Ascending aorta (tissue), 2 donors: ENCODE results near the gene NUP93. TPM values are rescaled to one million over a fixed set of nuclear protein-coding genes. Genes with fewer than 3 reads are reported as not detected.

Experiments
- DNase-seq, 2 donors: peaks; one replicate each; pipeline ENCODE4 v3.0.0-alpha.2; 2019; ENCODE audit warnings: low spot score in 2 of 2
- H3K27ac ChIP-seq, 2 donors: fragments of 200-600 bp; sonication (generic); one replicate each; pipeline ENCODE4 v1.5.1; 2016 to 2017; ENCODE audit warnings: mild to moderate bottlenecking in 1 of 2
- H3K27me3 ChIP-seq: fragments of 200-600 bp; sonication (generic); one replicate; pipeline ENCODE4 v1.5.1; 2017
- H3K36me3 ChIP-seq, 2 donors: fragments of 200-600 bp; sonication (generic); one replicate each; pipeline ENCODE4 v1.5.1; 2016
- H3K4me1 ChIP-seq, 2 donors: fragments of 200-600 bp; sonication (generic); one replicate each; pipeline ENCODE4 v1.5.1; 2016 to 2017; ENCODE audit warnings: mild to moderate bottlenecking in 1 of 2
- H3K4me3 ChIP-seq, 2 donors: fragments of 200-600 bp; sonication (generic); one replicate each; pipeline ENCODE4 v1.5.1; 2016 to 2017; ENCODE audit warnings: mild to moderate bottlenecking in 1 of 2
- H3K9me3 ChIP-seq, 2 donors: fragments of 200-600 bp; sonication (generic); one replicate each; pipeline ENCODE4 v1.5.1; 2016
- CTCF ChIP-seq, 3 experiments: fragments of 200-600 bp in 2 of 3; fragments of 450-650 bp in 1 of 3; sonication (generic) in 2 of 3; IDR thresholded peaks; one replicate each; pipeline ENCODE4 v1.5.1; 2016 to 2019; ENCODE audit warnings: antibody characterized with exemption in 3 of 3, mild to moderate bottlenecking in 1 of 3, moderate library complexity in 1 of 3
- intact Hi-C: fragments of 100-400 bp; cut with DNase I; formaldehyde crosslinking; loops from one replicate; pipeline ENCODE4 v1.15.1; 2023
- total RNA-seq: library from RNA; depleted of rRNA; stranded (reverse); fragments of >200 nt; gene quantifications from one replicate; pipeline ENCODE4 v1.1.0, GENCODE V29; 2016

The NUP93 gene
- total RNA-seq, 1 donor from 2014 or later: 419 TPM

GRCh38 chr16:56728980-56729734, 772 bp upstream of the NUP93 start:
- TF ChIP-seq CTCF (IDR thresholded peaks at IDR 0.05): peak in 1 of 3 experiments; percentile 4
- H3K36me3 ChIP-seq: no peaks in the 10 kb centered on the region

GRCh38 chr16:56732366-56732765, 2.4 kb downstream of the NUP93 start:
- intact Hi-C loops: no loop called here
- H3K9me3 ChIP-seq: no peaks in the 10 kb centered on the region
- no peak overlapping the region for H3K4me3 ChIP-seq
- no peaks in the 10 kb centered on the region for H3K27me3 ChIP-seq
- H3K4me1 ChIP-seq: peaks cover 0 to 24% of the 10 kb centered on the region in 2 donors
- no peak for DNase-seq
- no peak overlapping the region for H3K27ac ChIP-seq
- no peak for TF ChIP-seq CTCF (IDR thresholded peaks at IDR 0.05)
- H3K36me3 ChIP-seq: no peaks in the 10 kb centered on the region

More at GRCh38 chr16:56728980-56729734, 772 bp upstream of the NUP93 start:
- DNase-seq: no peak
- H3K9me3 ChIP-seq: no peaks in the 10 kb centered on the region
- H3K27ac ChIP-seq: peak overlapping the region; percentile 80 to 86
- intact Hi-C loops: loop anchor here (2.0 kb wide), 1 partner anchor 20 kb away; no protein-coding TSS in a partner anchor
- no peaks in the 10 kb centered on the region for H3K27me3 ChIP-seq
- H3K4me1 ChIP-seq: peaks cover 0 to 24% of the 10 kb centered on the region in 2 donors
- peak overlapping the region; percentile 81 to 99 for H3K4me3 ChIP-seq

GRCh38 chr16:56732832-56733231, 2.9 kb downstream of the NUP93 start:
- DNase-seq: no peak
- intact Hi-C loops: no loop called here
- Histone ChIP-seq H3K27me3 (no peaks in the 10 kb centered on the region), H3K27ac (no peak overlapping the region), H3K4me1 (peaks cover 0 to 23% of the 10 kb centered on the region in 2 donors), H3K4me3 (no peak overlapping the region), H3K9me3 (no peaks in the 10 kb centered on the region), H3K36me3 (no peaks in the 10 kb centered on the region)
- TF ChIP-seq CTCF (IDR thresholded peaks at IDR 0.05): no peak

- Histone ChIP-seq H3K27ac (no peak overlapping the region), H3K4me1 (peaks cover 0 to 11% of the 10 kb centered on the region in 2 donors), H3K9me3 (no peaks in the 10 kb centered on the region), H3K4me3 (no peak overlapping the region), H3K27me3 (no peaks in the 10 kb centered on the region), H3K36me3 (no peaks in the 10 kb centered on the region)
- no peak for TF ChIP-seq CTCF (IDR thresholded peaks at IDR 0.05)
- no peak for DNase-seq
- intact Hi-C loops: no loop called here
Observed at GRCh38 chr16:56734429-56734828, 4.5 kb downstream of the NUP93 start.

- Histone ChIP-seq H3K27me3 (no peaks in the 10 kb centered on the region), H3K27ac (no peak overlapping the region), H3K4me3 (no peak overlapping the region), H3K9me3 (no peaks in the 10 kb centered on the region), H3K36me3 (no peaks in the 10 kb centered on the region), H3K4me1 (peaks cover 0 to 1% of the 10 kb centered on the region in 2 donors)
- intact Hi-C loops: no loop called here
- no peak for TF ChIP-seq CTCF (IDR thresholded peaks at IDR 0.05)
- no peak for DNase-seq
Observed at GRCh38 chr16:56736476-56736875, 6.5 kb downstream of the NUP93 start.
